Measurements from ENCODE around the gene WDFY4. TPM values are rescaled to one million over a fixed set of nuclear protein-coding genes. Genes with fewer than 3 reads are reported as not detected.

WDFY4 gene
- total and polyA plus RNA-seq, 8 donors: 0.15 to 8.0 (median 2.7) TPM

- WGBS, 5 donors: 83 to 92% (median 88%) methylated on average over 2 of the region's 2 CpGs
- Histone ChIP-seq H3K4me3 (no peak overlapping the region), H3K9me3 (no peaks in the 10 kb centered on the region), H3K27ac (no peak overlapping the region), H3K4me1 (no peaks in the 10 kb centered on the region), H3K36me3 (no peaks in the 10 kb centered on the region), H3K27me3 (no peaks in the 10 kb centered on the region)
- DNase-seq: no peak
- TF ChIP-seq CTCF (IDR thresholded peaks at IDR 0.05) (no peak), EP300 (IDR thresholded peaks at IDR 0.05) (no peak), POLR2A (IDR thresholded peaks at IDR 0.05) (no peak)
- intact Hi-C loops (cut with DNase I; ENCODE audit: low total_unique reads): no loop called here
Measured at GRCh38 chr10:48938281-48938680, 253.6 kb downstream of the WDFY4 start.

- no peak overlapping the region for H3K27ac ChIP-seq
- DNase-seq: peak in 1 of 2 donors; percentile 34
- H3K9me3 ChIP-seq: no peaks in the 10 kb centered on the region
- no peak overlapping the region for H3K4me3 ChIP-seq
- no peaks in the 10 kb centered on the region for H3K4me1 ChIP-seq
- intact Hi-C loops (cut with DNase I; ENCODE audit: low total_unique reads): no loop called here
- H3K36me3 ChIP-seq: no peaks in the 10 kb centered on the region
- WGBS, 5 donors: 34 to 65% (median 56%) methylated on average over 6 of the region's 6 CpGs
- TF ChIP-seq POLR2A (IDR thresholded peaks at IDR 0.05): no peak
- no peak for TF ChIP-seq EP300 (IDR thresholded peaks at IDR 0.05)
- TF ChIP-seq POLR2AphosphoS5 (IDR thresholded peaks at IDR 0.05): no peak
- H3K27me3 ChIP-seq: no peaks in the 10 kb centered on the region
Measured at GRCh38 chr10:48938990-48939536, 254.4 kb downstream of the WDFY4 start.

GRCh38 chr10:48939790-48940325 is 255.2 kb downstream of the WDFY4 start, which contains the start of gene LRRC18:
LRRC18 (minus strand) TSS chr10:48939840; CDS start chr10:48914155, 25,685 bp downstream.
- 89 to 100% (median 96%) methylated on average over 2 of the region's 2 CpGs for WGBS, 5 donors
- TF ChIP-seq POLR2AphosphoS5 (IDR thresholded peaks at IDR 0.05): no peak
- no peak for TF ChIP-seq POLR2A (IDR thresholded peaks at IDR 0.05)
- TF ChIP-seq CTCF (IDR thresholded peaks at IDR 0.05): no peak
- H3K4me3 ChIP-seq: no peak within 1 kb of the TSS
- intact Hi-C loops (cut with DNase I; ENCODE audit: low total_unique reads): no loop called here
- no peaks in the 10 kb centered on the region for H3K9me3 ChIP-seq
- H3K27ac ChIP-seq: no peak within 1 kb of the TSS
- H3K27me3 ChIP-seq: no peaks in the 10 kb centered on the region
- DNase-seq: no peak
- H3K36me3 ChIP-seq: no peaks in the 10 kb centered on the region
- no peaks in the 10 kb centered on the region for H3K4me1 ChIP-seq

- Histone ChIP-seq H3K36me3 (no peaks in the 10 kb centered on the region), H3K27me3 (no peaks in the 10 kb centered on the region), H3K27ac (no peak overlapping the region), H3K9me3 (no peaks in the 10 kb centered on the region), H3K4me1 (no peaks in the 10 kb centered on the region), H3K4me3 (no peak overlapping the region)
- TF ChIP-seq CTCF (IDR thresholded peaks at IDR 0.05) (no peak), EP300 (IDR thresholded peaks at IDR 0.05) (no peak)
- WGBS, 5 donors: 89 to 94% (median 91%) methylated on average over 5 of the region's 5 CpGs
- intact Hi-C loops (cut with DNase I; ENCODE audit: low total_unique reads): no loop called here
- no peak for DNase-seq
Measured at GRCh38 chr10:48940372-48940771, 255.7 kb downstream of the WDFY4 start.

GRCh38 chr10:48940958-48941357 is 256.3 kb downstream of the WDFY4 start:
- TF ChIP-seq CTCF (IDR thresholded peaks at IDR 0.05): no peak
- TF ChIP-seq POLR2AphosphoS5 (IDR thresholded peaks at IDR 0.05): no peak
- TF ChIP-seq POLR2A (IDR thresholded peaks at IDR 0.05): no peak
- no peak for TF ChIP-seq EP300 (IDR thresholded peaks at IDR 0.05)
- Histone ChIP-seq H3K4me1 (no peaks in the 10 kb centered on the region), H3K4me3 (no peak overlapping the region), H3K36me3 (no peaks in the 10 kb centered on the region), H3K27me3 (no peaks in the 10 kb centered on the region), H3K27ac (no peak overlapping the region), H3K9me3 (no peaks in the 10 kb centered on the region)
- DNase-seq: no peak
- 77 to 82% (median 80%) methylated on average over 7 of the region's 7 CpGs for WGBS, 5 donors
- intact Hi-C loops (cut with DNase I; ENCODE audit: low total_unique reads): no loop called here
